CD4-positive, alpha-beta T cell treated with Interleukin-17A for 4 hours (primary cell): ENCODE results near the gene SLC27A6.
"Not testable (repeated sequence)": the region's sequence is repeated elsewhere in the genome, so short reads cannot be mapped to it uniquely, and the experiment has no call there.

Experiments used
- DNase-seq: peaks from one replicate; pipeline ENCODE4 v3.0.0-alpha.2; 2020; ENCODE audit warnings: mixed read lengths

Gene SLC27A6

GRCh38 chr5:129001841-129002526 is 36.7 kb downstream of the SLC27A6 start:
- no peak for DNase-seq

GRCh38 chr5:129002527-129002842 is 37.2 kb downstream of the SLC27A6 start:
- no peak for DNase-seq

GRCh38 chr5:129003232-129003631 is 37.9 kb downstream of the SLC27A6 start:
- no peak for DNase-seq

DNA sequence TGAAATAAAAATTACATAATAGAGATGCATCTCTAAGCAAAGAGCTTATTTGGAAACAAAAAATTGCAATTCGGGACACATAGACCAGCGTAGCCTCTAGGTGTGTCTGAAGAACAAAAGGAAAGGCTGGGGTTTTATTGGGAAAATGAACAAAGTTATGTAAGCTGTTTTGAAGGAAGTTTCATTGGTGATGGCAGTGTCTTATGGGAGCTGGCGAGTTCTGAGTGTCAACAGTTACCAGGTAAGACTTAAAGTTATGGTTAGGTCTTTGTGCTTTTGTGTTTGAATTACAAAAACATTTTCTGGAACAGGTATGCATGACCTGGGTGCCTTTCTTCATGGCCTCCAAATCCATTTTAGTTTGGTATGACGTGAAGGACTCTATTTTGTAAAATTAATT is 48.9 kb downstream of the SLC27A6 start:
- DNase-seq, result no peak

GRCh38 chr5:129018837-129019236 is 53.5 kb downstream of the SLC27A6 start:
- DNase-seq, result no peak

GRCh38 chr5:129019401-129019908 is 54.2 kb downstream of the SLC27A6 start:
- DNase-seq, result no peak

DNA sequence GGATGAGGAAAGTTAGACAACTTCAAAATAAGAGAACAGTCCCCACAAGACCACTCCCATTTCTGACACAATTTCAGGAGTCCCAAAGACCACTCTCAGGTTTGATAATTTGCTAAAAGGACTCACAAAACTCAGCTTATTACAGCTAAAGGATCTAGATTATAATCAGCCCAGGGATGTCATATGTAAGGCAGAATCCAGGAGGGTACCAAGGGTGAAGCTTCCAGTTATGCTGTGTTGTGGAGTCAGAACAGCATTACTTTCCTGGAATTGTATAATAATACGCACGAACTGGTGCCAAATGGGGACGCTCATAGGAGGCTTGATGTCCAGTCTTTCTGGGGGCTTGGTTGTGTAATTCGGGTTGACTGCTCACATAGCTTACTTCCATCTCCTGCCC is 55.4 kb downstream of the SLC27A6 start:
- no peak for DNase-seq

GRCh38 chr5:129021744-129022143 is 56.5 kb downstream of the SLC27A6 start:
- no peak for DNase-seq

GRCh38 chr5:129022599-129022998 is 57.3 kb downstream of the SLC27A6 start:
- no peak for DNase-seq

DNA sequence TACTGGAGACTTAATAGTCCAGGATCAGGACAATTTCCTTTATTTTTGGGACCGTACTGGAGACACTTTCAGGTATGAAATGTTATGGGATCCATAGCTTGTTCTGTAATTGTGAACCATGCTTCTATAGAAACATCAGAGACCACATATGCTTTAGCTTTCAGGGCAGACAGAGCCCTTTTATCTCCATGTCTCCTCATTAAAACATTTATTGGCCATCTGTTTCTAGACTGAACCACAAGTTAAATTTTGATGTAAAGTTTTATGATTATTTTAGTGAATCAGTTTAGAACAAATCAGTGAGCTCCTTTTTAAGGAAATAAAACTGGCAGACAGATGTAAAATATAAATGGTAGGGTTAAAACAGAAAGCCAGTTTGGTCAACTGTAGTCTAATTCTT is 62.0 kb downstream of the SLC27A6 start:
- no peak for DNase-seq

- DNase-seq, result no peak
Observed at GRCh38 chr5:129031886-129032683, 66.8 kb downstream of the SLC27A6 start.

DNA sequence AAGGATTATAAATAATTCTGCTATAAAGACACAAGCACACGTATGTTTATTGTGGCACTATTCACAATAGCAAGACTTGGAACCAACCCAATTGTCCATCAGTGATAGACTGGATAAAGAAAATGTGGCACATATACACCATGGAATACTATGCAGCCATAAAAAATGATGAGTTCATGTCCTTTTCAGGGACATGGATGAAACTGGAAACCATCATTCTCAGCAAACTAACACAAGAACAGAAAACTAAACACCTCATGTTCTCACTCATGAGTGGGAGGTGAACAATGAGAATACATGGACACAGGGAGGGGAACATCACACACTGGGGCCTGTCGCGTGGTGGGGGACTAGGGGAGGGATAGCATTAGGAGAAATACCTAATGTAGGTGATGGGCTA is 71.0 kb downstream of the SLC27A6 start:
- not testable (repeated sequence) for DNase-seq

DNA sequence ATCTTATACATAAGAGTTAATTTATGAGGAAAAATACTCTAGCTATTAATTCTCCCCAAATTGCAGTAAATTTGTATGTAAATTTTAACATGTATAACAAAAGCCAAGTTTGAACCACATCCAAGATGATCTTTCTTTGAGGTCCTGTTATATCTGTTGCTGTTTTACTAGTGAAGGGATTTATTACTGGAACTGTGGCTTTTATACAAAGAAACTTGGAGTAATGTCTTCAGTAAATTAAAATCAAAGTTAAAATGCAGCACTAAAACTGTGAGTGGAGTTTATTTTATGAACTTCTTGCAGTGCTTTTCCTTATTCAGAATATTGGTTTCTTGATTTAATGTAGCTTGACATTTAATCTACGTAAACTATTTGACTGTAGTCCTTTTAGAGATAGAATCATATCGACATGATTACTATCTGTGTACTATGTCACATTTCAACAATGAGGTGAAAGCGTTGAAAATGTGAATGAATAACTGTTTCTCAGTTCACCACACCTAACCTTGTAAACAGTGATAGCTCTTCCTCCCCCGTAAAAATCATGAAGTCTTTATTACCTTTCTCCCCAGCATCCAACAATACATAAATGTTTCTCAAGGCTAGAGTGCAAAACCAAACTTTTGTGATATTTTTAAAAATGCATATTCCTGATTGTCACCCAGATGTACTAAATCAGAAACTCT is 76.1 kb downstream of the SLC27A6 start:
- DNase-seq, result no peak

GRCh38 chr5:129042306-129042705 is 77.0 kb downstream of the SLC27A6 start:
- no peak for DNase-seq

DNA sequence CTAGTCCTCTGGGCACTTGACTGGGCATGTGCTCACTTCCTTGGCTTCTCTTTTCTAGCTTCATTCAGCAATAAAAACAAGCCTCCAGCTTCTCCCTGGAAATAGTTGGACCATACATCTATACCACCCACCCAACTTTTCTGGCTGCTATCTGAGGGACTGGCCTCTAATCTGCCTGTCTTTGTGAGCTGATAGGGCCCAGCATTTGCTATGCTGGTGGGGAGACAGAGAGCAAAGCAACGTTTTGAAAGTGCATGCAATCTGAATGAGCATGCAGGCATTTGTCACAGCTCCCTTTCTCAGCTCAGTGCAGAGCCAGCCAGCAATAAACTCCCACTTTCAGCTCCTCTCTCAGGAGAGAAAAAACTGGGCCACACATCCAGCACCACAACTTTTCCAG is 78.6 kb downstream of the SLC27A6 start:
- no peak for DNase-seq

GRCh38 chr5:129046151-129046550 is 80.9 kb downstream of the SLC27A6 start:
- no peak for DNase-seq

DNA sequence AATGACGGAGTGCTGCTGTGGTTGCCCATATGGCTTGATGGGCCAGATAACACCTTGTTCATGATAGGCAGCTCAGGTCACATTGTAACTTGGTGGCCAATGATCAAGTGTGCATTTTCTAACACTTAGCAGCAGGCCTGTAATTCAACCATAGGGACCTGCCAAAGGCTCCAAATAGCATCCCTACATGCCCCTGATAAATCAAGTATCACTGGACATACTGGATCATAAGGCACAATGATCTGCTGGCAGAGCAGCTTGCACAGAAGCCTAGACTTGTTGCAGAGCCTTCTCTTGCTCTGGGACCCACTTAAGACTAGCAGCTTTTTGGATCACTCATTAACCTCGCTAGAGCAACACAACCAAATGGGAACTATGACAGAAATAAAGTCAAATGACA is 83.2 kb downstream of the SLC27A6 start:
- DNase-seq, result no peak

DNA sequence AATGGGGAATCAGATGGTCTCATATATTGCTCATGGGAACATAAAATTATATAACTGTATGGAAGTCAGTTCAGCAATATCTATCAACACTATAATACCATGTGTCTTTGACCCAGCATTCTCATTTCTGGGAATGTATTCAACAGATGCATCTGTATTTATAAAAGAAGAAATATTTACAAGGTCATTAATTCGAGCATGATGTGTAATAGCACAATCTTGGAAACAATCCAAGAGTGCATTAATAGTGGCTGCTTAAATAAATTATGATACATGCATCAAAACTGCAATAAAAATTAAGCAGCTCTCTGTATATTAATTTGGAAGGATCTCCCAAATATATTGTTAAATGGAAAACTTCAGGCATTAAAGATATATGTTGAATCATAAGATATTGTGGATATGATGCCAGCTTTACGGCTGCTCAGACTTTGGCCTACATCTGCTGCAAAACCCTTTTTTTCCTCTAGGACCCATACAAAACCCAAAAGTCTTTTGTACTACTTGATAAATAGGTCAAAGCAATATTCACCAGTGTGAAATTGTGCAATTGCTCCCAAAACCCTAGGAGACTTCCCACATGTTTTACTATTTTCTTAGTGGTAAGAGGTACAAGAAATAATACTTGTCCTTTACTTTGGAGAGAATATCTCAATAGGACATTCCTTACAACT is 84.0 kb downstream of the SLC27A6 start:
- no peak for DNase-seq

DNA sequence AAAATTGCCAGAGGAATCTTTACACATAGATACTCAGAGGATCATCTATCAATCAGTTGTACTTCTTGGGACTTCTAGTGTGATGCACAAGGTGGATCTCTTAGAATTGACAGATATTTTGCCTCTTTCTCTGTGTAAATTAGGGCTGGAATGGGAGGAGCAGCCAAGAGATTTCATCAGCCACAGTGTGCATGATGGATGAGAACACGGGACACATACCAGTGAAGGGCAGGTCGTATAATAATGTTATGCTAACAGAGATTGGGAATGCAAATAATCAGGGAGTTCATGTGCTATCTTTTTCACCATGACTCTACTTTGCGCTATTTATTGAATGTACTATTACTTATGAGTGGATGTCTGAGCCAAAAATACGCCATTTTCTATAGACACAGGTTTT is 86.0 kb downstream of the SLC27A6 start:
- no peak for DNase-seq

DNA sequence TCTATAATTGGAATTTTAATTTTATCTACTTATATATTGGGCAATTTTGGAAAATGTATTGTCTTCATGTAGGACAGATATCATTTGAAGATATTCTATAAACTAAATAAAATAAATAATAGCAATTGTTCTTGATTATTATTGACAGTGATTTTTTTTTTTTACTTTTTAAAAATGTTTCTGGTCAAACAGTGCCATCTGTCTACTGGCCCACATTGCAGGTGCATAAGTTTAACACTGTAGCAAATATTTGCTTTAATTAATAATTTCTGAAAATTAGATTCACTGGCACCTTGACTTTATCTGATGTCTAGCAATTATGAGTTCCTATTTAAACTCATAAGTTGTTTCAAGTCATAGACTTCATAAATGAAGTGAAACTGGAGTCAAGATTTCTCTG is 88.2 kb downstream of the SLC27A6 start:
- DNase-seq, result no peak

DNA sequence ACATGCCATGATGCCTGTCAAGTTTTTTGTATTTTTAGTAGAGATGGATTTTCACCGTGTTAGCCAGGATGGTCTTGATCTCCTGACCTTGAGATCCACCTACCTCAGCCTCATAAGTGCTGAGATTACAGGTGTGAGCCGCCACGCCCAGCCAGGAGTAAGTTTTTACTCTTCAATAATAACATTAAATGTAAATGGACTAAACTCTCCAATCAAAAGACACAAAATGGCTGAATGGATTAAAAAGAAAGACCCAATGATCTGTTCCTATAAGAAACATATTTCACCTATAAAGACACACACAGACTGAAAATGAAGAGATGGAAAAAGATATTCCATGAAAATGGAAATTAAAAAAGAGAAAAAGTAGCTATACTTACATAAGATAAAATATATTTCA is 92.0 kb downstream of the SLC27A6 start:
- DNase-seq, result no peak

DNA sequence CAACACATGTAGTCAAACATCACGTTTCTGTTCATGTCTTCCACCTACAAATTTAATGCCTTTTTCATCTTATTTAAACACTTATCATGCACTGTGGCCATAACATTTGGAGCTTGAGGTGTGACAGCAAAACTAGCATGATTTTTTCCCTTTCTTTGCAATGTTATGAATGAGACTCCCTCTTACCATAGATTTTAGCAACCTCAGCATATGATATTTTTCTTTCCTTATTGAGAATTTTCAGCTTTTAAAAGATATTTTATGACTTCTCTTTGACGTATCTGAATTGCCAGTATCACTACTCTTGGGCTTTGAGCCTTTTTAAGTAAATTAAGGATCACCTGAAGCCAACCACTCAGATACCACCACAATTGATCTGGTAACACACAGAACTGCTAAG is 96.6 kb downstream of the SLC27A6 start:
- DNase-seq, result no peak

DNA sequence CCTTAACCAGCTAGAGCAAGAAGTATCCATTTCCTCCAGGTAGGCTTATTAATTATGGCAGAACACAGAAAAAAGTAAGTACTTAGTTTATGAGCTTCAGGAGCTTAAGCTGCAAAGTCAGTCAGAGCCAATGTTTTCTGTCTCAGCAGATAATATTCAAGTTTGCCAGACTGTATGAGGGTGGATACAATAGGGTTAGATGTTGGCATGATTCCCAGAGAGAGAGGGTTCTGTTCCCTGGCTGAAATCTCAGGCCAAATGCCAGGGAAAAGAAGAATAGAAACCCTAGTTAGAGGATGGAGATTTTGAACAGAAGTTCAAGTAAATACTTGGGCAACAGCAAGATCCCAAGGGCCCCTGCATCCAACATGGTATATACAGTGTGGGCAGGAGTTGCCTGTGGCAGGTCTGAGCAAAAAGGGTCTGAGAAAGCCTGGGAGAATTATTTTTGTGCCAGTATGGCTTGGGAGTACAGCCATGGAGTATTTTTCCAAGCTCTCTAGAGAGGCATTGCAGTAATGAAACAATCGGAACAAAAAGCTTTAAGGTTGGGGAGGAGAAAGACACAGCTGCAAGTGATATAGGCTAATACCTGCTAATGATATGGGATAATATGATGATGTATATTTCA is 98.3 kb downstream of the SLC27A6 start:
- DNase-seq, result no peak
